Gastrocnemius medialis (tissue), 4 donors: ENCODE measurements around the gene PDPN.

Experiments
- POLR2A ChIP-seq, 2 donors: fragments of 450-650 bp; IDR thresholded peaks; one replicate each; pipeline ENCODE4 v1.6.1; 2017; ENCODE audit warnings: antibody characterized with exemption in 2 of 2, mild to moderate bottlenecking in 2 of 2, moderate library complexity in 2 of 2
- TF ChIP-seq, protein P1 (sequence below), 5 experiments: fragments of 450-650 bp in 3 of 5; fragments of 200-600 bp in 2 of 5; sonication (generic) in 2 of 5; IDR thresholded peaks in 4 of 5; conservative IDR thresholded peaks in 1 of 5; 1 replicate in 4 of 5; 2 replicates in 1 of 5; pipeline ENCODE4 v1.5.1; 2016 to 2019; ENCODE audit warnings: antibody characterized with exemption in 5 of 5, mild to moderate bottlenecking in 3 of 5, moderate library complexity in 3 of 5

DNA sequence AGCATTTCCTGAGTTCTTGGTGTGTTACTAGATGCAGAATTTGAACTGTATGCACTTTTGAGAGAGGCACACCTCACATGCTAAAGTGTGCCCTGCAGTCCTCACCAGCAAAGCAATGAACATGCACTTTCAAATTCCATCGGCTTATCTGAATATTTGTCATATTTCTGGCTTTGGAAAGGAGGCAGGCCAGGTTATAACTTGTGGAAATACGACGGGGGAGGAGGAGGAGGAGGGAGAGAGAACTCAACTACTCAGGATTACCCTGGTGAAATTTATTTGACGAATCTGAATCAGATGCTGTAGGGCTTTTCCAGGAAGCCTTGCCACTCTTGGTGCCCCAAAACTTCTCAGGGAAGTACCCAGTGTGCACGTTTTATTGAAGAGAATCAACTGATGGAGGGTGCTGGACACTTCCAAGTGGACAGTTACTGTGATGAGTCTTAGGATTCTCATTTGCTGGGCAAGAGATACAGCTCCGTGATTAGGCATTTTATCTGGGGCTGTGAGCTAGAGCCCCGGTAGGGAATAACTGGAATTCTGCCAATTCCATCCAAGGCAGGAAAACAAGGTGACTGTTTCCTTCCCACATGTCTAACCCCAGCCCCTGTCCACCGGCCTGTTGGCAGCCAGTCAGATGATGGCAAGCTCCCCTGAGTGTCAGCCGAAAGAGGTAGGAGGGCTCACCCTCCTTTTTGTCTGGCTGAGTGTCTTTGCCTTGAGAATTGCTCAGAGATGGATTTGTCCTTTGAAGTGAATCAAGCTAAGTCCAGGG lies 3.8 kb downstream of the PDPN start:
- TF ChIP-seq POLR2A (IDR thresholded peaks at IDR 0.05), result no peak
- TF ChIP-seq, protein P1, sequence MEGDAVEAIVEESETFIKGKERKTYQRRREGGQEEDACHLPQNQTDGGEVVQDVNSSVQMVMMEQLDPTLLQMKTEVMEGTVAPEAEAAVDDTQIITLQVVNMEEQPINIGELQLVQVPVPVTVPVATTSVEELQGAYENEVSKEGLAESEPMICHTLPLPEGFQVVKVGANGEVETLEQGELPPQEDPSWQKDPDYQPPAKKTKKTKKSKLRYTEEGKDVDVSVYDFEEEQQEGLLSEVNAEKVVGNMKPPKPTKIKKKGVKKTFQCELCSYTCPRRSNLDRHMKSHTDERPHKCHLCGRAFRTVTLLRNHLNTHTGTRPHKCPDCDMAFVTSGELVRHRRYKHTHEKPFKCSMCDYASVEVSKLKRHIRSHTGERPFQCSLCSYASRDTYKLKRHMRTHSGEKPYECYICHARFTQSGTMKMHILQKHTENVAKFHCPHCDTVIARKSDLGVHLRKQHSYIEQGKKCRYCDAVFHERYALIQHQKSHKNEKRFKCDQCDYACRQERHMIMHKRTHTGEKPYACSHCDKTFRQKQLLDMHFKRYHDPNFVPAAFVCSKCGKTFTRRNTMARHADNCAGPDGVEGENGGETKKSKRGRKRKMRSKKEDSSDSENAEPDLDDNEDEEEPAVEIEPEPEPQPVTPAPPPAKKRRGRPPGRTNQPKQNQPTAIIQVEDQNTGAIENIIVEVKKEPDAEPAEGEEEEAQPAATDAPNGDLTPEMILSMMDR (IDR thresholded peaks at IDR 0.05 in 4 of 5, conservative IDR thresholded peaks at IDR 0.05 in 1 of 5), result no peak
